NCI-H2029 (cell line): ENCODE results near the gene AKT1.
A peak's percentile ranks its signal among the peaks of the same experiment; 100 is the strongest.
"Not testable (repeated sequence)": the region's sequence is repeated elsewhere in the genome, so short reads cannot be mapped to it uniquely, and the experiment has no call there.

Experiments
- DNase-seq: peaks from one replicate; lab custom pipeline; 2025; lab: John Stamatoyannopoulos, UW

AKT1 gene

GRCh38 chr14:104738375-104739019, 57.1 kb downstream of the AKT1 start:
- DNase-seq, result no peak

- no peak for DNase-seq
Observed at GRCh38 chr14:104735830-104736642, 59.5 kb downstream of the AKT1 start.

GRCh38 chr14:104734991-104735779, 60.4 kb downstream of the AKT1 start:
- DNase-seq, result no peak

GRCh38 chr14:104734601-104734990, 61.0 kb downstream of the AKT1 start:
- no peak for DNase-seq

GRCh38 chr14:104734051-104734587, 61.4 kb downstream of the AKT1 start:
- DNase-seq, result no peak

GRCh38 chr14:104732931-104733681, 62.4 kb downstream of the AKT1 start:
- no peak for DNase-seq

GRCh38 chr14:104732355-104732804, 63.2 kb downstream of the AKT1 start:
- DNase-seq, result peak; percentile 33

GRCh38 chr14:104731320-104732294, 63.9 kb downstream of the AKT1 start:
- DNase-seq, result no peak

GRCh38 chr14:104730487-104730886, 65.1 kb downstream of the AKT1 start:
- DNase-seq, result no peak

GRCh38 chr14:104729835-104730181, 65.7 kb downstream of the AKT1 start:
- no peak for DNase-seq

- DNase-seq, result not testable (repeated sequence)
Observed at GRCh38 chr14:104729176-104729834, 66.2 kb downstream of the AKT1 start.

- DNase-seq, result no peak
Observed at GRCh38 chr14:104728631-104729030, 66.9 kb downstream of the AKT1 start.

GRCh38 chr14:104726600-104727451, 68.7 kb downstream of the AKT1 start:
- no peak for DNase-seq

GRCh38 chr14:104725772-104726548, 69.6 kb downstream of the AKT1 start:
- DNase-seq, result no peak

GRCh38 chr14:104724981-104725771, 70.4 kb downstream of the AKT1 start:
- no peak for DNase-seq

- DNase-seq, result no peak
Observed at GRCh38 chr14:104724407-104724980, 71.1 kb downstream of the AKT1 start.
